Measurements from ENCODE around the gene PLXNA4. TPM values are rescaled to one million over a fixed set of nuclear protein-coding genes. Genes with fewer than 3 reads are reported as not detected.

PLXNA4 gene
- total RNA-seq, 1 experiment from 2014 or later = 0.10 TPM

DNA sequence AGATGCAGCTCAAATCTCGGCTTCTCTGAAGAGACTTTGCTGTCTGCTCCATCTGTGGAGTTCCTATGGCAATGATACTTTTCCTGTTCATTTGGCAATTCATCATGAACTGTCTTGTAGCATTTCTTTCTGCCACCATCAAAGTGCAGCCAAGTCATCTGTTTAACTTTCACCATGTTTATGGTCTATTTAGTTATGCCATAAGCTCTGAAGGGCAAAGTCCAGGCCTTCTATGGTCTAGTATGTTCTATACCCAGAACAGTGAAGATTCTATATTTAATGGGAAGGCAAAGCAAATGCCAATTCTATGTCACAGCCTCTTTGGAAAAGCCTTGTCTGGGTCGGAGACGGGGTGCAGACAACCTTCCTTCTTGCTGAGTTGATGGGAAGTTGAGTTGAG is 472.6 kb downstream of the PLXNA4 start:
- in situ Hi-C loops (cut with HindIII; ENCODE audit: low pct_unique_long_range_greater_than_20kb, low sequenced_read_pairs) (no loop called here), intact Hi-C loops (cut with micrococcal nuclease; ENCODE audit: unreplicated experiment) (no loop called here)
- DNase-seq (ENCODE audit: low read depth, low spot score) (no peak), ATAC-seq (no peak)
- Histone ChIP-seq H3K27ac (ENCODE audit: low read length) (no peak overlapping the region), H3K4me3 (ENCODE audit: low read depth in 2 of 2, low read length in 2 of 2) (no peak overlapping the region), H3K9me3 (ENCODE audit: control insufficient read depth, insufficient read depth, low read depth, low read length) (no peaks in the 10 kb centered on the region), H3K36me3 (ENCODE audit: control insufficient read depth, insufficient read depth, low read length) (no peaks in the 10 kb centered on the region), H3K4me1 (ENCODE audit: control insufficient read depth, insufficient read depth, low read length) (no peaks in the 10 kb centered on the region), H3K27me3 (ENCODE audit: control insufficient read depth, insufficient read depth, low read length) (no peaks in the 10 kb centered on the region; the same call in 1 of the 2 replicates)
- CTCF ChIA-PET = no interaction called here
- POLR2A ChIA-PET = no interaction called here
- BruUV-seq (replicated peaks) = no TSS peak
- TF ChIP-seq POLR2AphosphoS5 (IDR thresholded peaks at IDR 0.05; ENCODE audit: low read depth, low read length) = no peak
- TF ChIP-seq, protein P1, sequence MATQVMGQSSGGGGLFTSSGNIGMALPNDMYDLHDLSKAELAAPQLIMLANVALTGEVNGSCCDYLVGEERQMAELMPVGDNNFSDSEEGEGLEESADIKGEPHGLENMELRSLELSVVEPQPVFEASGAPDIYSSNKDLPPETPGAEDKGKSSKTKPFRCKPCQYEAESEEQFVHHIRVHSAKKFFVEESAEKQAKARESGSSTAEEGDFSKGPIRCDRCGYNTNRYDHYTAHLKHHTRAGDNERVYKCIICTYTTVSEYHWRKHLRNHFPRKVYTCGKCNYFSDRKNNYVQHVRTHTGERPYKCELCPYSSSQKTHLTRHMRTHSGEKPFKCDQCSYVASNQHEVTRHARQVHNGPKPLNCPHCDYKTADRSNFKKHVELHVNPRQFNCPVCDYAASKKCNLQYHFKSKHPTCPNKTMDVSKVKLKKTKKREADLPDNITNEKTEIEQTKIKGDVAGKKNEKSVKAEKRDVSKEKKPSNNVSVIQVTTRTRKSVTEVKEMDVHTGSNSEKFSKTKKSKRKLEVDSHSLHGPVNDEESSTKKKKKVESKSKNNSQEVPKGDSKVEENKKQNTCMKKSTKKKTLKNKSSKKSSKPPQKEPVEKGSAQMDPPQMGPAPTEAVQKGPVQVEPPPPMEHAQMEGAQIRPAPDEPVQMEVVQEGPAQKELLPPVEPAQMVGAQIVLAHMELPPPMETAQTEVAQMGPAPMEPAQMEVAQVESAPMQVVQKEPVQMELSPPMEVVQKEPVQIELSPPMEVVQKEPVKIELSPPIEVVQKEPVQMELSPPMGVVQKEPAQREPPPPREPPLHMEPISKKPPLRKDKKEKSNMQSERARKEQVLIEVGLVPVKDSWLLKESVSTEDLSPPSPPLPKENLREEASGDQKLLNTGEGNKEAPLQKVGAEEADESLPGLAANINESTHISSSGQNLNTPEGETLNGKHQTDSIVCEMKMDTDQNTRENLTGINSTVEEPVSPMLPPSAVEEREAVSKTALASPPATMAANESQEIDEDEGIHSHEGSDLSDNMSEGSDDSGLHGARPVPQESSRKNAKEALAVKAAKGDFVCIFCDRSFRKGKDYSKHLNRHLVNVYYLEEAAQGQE (IDR thresholded peaks at IDR 0.05; ENCODE audit: insufficient read depth in 1 of 2, low read depth in 2 of 2, low read length in 1 of 2) = no peak
- TF ChIP-seq TCF7L2 (IDR thresholded peaks at IDR 0.05; ENCODE audit: low read depth, low read length) = no peak
- no peak for TF ChIP-seq CTCF (IDR thresholded peaks at IDR 0.05)
- TF ChIP-seq SIN3A (IDR thresholded peaks at IDR 0.05; ENCODE audit: borderline replicate concordance, insufficient read depth, low read depth, low read length) = no peak

DNA sequence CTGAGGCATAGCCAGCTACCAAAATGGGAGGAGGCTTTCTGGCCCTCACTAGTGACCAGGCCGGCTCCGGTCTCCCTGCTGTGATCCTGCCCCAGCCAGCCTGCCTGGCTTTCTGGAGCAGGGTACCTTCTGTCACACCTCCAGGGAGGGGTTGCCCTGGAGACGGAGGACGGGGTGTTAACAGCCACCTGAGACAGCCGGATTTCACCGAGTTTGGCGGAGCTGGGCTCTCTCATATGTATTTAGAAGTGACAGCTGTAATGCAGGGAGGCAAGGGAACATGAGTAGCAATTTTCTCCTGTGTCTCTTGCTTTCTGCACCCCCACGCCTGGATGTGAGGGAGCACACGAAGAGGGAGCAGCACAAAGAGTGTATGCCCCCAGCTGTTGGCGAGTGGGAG is 473.3 kb downstream of the PLXNA4 start:
- peaks cover 4% of the 10 kb centered on the region for H3K27me3 ChIP-seq (ENCODE audit: control insufficient read depth, insufficient read depth, low read length)
- DNase-seq (ENCODE audit: low read depth, low spot score) = no peak
- in situ Hi-C loops (cut with HindIII; ENCODE audit: low pct_unique_long_range_greater_than_20kb, low sequenced_read_pairs) = no loop called here
- no peaks in the 10 kb centered on the region for H3K9me3 ChIP-seq (ENCODE audit: control insufficient read depth, insufficient read depth, low read depth, low read length)
- BruUV-seq (replicated peaks) = no TSS peak
- H3K4me1 ChIP-seq (ENCODE audit: control insufficient read depth, insufficient read depth, low read length) = no peaks in the 10 kb centered on the region
- H3K4me3 ChIP-seq (ENCODE audit: low read depth in 2 of 2, low read length in 2 of 2) = no peak overlapping the region
- no peak overlapping the region for H3K27ac ChIP-seq (ENCODE audit: low read length)
- H3K36me3 ChIP-seq (ENCODE audit: control insufficient read depth, insufficient read depth, low read length) = no peaks in the 10 kb centered on the region
- POLR2A ChIA-PET = no interaction called here
- intact Hi-C loops (cut with micrococcal nuclease; ENCODE audit: unreplicated experiment) = no loop called here
- ATAC-seq = no peak
- no peak for TF ChIP-seq TCF7L2 (IDR thresholded peaks at IDR 0.05; ENCODE audit: low read depth, low read length)
- TF ChIP-seq CTCF (IDR thresholded peaks at IDR 0.05) = no peak
- TF ChIP-seq POLR2AphosphoS5 (IDR thresholded peaks at IDR 0.05; ENCODE audit: low read depth, low read length) = no peak
- CTCF ChIA-PET = no interaction called here

DNA sequence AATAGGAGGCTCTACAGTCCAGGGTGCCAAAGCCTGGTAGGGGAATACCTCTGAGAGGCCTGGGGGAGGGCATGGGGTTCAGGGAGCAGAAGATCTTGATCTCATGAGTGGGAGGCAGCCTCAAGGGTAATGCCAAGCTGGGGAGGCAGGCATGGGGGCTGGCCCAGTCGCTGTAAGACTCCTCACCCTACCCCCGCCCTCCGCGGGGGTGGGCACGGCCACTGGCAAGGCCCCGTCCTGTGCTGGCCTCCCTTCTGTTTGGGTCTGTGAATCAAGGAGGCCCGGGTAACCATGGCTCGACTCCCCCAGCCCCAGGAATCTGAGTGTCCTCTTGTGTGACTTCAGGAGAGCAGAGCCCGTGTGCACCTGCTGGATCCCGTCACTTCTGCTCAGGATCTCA is 473.9 kb downstream of the PLXNA4 start:
- intact Hi-C loops (cut with micrococcal nuclease; ENCODE audit: unreplicated experiment) (no loop called here), in situ Hi-C loops (cut with HindIII; ENCODE audit: low pct_unique_long_range_greater_than_20kb, low sequenced_read_pairs) (no loop called here)
- Histone ChIP-seq H3K27ac (ENCODE audit: low read length) (no peak overlapping the region), H3K4me1 (ENCODE audit: control insufficient read depth, insufficient read depth, low read length) (no peaks in the 10 kb centered on the region), H3K9me3 (ENCODE audit: control insufficient read depth, insufficient read depth, low read depth, low read length) (no peaks in the 10 kb centered on the region), H3K27me3 (ENCODE audit: control insufficient read depth, insufficient read depth, low read length) (peaks cover 4% of the 10 kb centered on the region), H3K36me3 (ENCODE audit: control insufficient read depth, insufficient read depth, low read length) (no peaks in the 10 kb centered on the region), H3K4me3 (ENCODE audit: low read depth in 2 of 2, low read length in 2 of 2) (no peak overlapping the region)
- no TSS peak for BruUV-seq (replicated peaks)
- ChIA-PET CTCF (no interaction called here), POLR2A (no interaction called here)
- DNase-seq (ENCODE audit: low read depth, low spot score) (no peak), ATAC-seq (no peak)
- no peak for TF ChIP-seq SIN3A (IDR thresholded peaks at IDR 0.05; ENCODE audit: borderline replicate concordance, insufficient read depth, low read depth, low read length)
- no peak for TF ChIP-seq POLR2AphosphoS5 (IDR thresholded peaks at IDR 0.05; ENCODE audit: low read depth, low read length)
- TF ChIP-seq, protein P1 (IDR thresholded peaks at IDR 0.05; ENCODE audit: insufficient read depth in 1 of 2, low read depth in 2 of 2, low read length in 1 of 2) = no peak
- TF ChIP-seq CTCF (IDR thresholded peaks at IDR 0.05) = no peak
- no peak for TF ChIP-seq TCF7L2 (IDR thresholded peaks at IDR 0.05; ENCODE audit: low read depth, low read length)

All from Panc1 (cell line).